ENCODE data around the gene PALB2. TPM values are rescaled to one million over a fixed set of nuclear protein-coding genes. Genes with fewer than 3 reads are reported as not detected.

PALB2 gene
- total RNA-seq, 4 donors from 2014 or later: 6.0 to 11.0 (median 7.3) TPM

- TF ChIP-seq CTCF (IDR thresholded peaks at IDR 0.05 in 4 of 5, conservative IDR thresholded peaks at IDR 0.05 in 1 of 5): no peak
- H3K9me3 ChIP-seq: no peaks in the 10 kb centered on the region
- no peak for ATAC-seq
- H3K27ac ChIP-seq: no peak overlapping the region
- H3K4me1 ChIP-seq: no peaks in the 10 kb centered on the region
- DNase-seq: no peak
- H3K4me3 ChIP-seq: no peak overlapping the region
- no peaks in the 10 kb centered on the region for H3K27me3 ChIP-seq
- intact Hi-C loops (cut with DNase I; ENCODE audit: low total_unique reads): no loop called here
- in situ Hi-C loops (cut with MboI; ENCODE audit: low sequenced_read_pairs in 4 of 4): loop anchor here in 1 of 4 donors (25.0 kb wide), 1 partner anchor 860 kb away; no protein-coding TSS in a partner anchor
- peaks cover 0 to 15% of the 10 kb centered on the region in 2 donors for H3K36me3 ChIP-seq
These were observed 10.9 kb upstream of the PALB2 start for GRCh38 chr16:23651943-23652468.

GRCh38 chr16:23650674-23651416 lies 9.7 kb upstream of the PALB2 start:
- in situ Hi-C loops (cut with MboI; ENCODE audit: low sequenced_read_pairs in 4 of 4) (loop anchor here in 1 of 4 donors (25.0 kb wide), 1 partner anchor 861 kb away; no protein-coding TSS in a partner anchor), intact Hi-C loops (cut with DNase I; ENCODE audit: low total_unique reads) (no loop called here)
- no peak overlapping the region for H3K4me3 ChIP-seq
- DNase-seq (no peak), ATAC-seq (no peak)
- no peaks in the 10 kb centered on the region for H3K27me3 ChIP-seq
- H3K4me1 ChIP-seq: no peaks in the 10 kb centered on the region
- no peaks in the 10 kb centered on the region for H3K9me3 ChIP-seq
- TF ChIP-seq CTCF (IDR thresholded peaks at IDR 0.05 in 4 of 5, conservative IDR thresholded peaks at IDR 0.05 in 1 of 5): no peak
- TF ChIP-seq POLR2A (IDR thresholded peaks at IDR 0.05): no peak
- H3K36me3 ChIP-seq: peaks cover 0 to 20% of the 10 kb centered on the region in 2 donors
- H3K27ac ChIP-seq: no peak overlapping the region

- no peaks in the 10 kb centered on the region for H3K27me3 ChIP-seq
- peaks cover 20 to 23% of the 10 kb centered on the region in 2 donors for H3K4me1 ChIP-seq
- H3K36me3 ChIP-seq: peaks cover 0 to 35% of the 10 kb centered on the region in 2 donors
- TF ChIP-seq CTCF (IDR thresholded peaks at IDR 0.05 in 4 of 5, conservative IDR thresholded peaks at IDR 0.05 in 1 of 5): no peak
- no peak for TF ChIP-seq POLR2A (IDR thresholded peaks at IDR 0.05)
- in situ Hi-C loops (cut with MboI; ENCODE audit: low sequenced_read_pairs in 4 of 4) (loop anchor here in 1 of 4 donors (25.0 kb wide), 1 partner anchor 395 kb away; no protein-coding TSS in a partner anchor), intact Hi-C loops (cut with DNase I; ENCODE audit: low total_unique reads) (no loop called here)
- ATAC-seq: no peak
- peak overlapping the region; percentile 89 to 100 (median 96) for H3K4me3 ChIP-seq
- peak overlapping the region in 3 of 4 donors; percentile 89 to 92 (median 92) for H3K27ac ChIP-seq
- DNase-seq: no peak
- H3K9me3 ChIP-seq: no peaks in the 10 kb centered on the region
These were observed 1.2 kb upstream of the PALB2 start for GRCh38 chr16:23642246-23642774.

- Histone ChIP-seq H3K36me3 (peaks cover 0 to 36% of the 10 kb centered on the region in 2 donors), H3K9me3 (no peaks in the 10 kb centered on the region), H3K27me3 (no peaks in the 10 kb centered on the region), H3K27ac (peak overlapping the region; percentile 89 to 95 (median 92)), H3K4me3 (peak overlapping the region; percentile 89 to 100 (median 96)), H3K4me1 (peaks cover 20 to 23% of the 10 kb centered on the region in 2 donors)
- intact Hi-C loops (cut with DNase I; ENCODE audit: low total_unique reads): no loop called here
- DNase-seq (no peak), ATAC-seq (no peak)
- in situ Hi-C loops (cut with MboI; ENCODE audit: low sequenced_read_pairs in 4 of 4): loop anchor here in 1 of 4 donors (25.0 kb wide), 1 partner anchor 397 kb away; no protein-coding TSS in a partner anchor
- TF ChIP-seq POLR2A (IDR thresholded peaks at IDR 0.05): no peak
- TF ChIP-seq CTCF (IDR thresholded peaks at IDR 0.05 in 4 of 5, conservative IDR thresholded peaks at IDR 0.05 in 1 of 5): no peak
These were observed 537 bp downstream of the PALB2 start for GRCh38 chr16:23640615-23640930.
